ENCODE data around the gene ITIH2.

The ITIH2 gene

GRCh38 chr10:7715515-7715914 is 12.4 kb downstream of the ITIH2 start:
- ATAC-seq (ENCODE audit: insufficient read depth, low read depth) (no peak), DNase-seq (no peak)
- no peaks in the 10 kb centered on the region for H3K4me1 ChIP-seq (ENCODE audit: insufficient read depth, low read length)
- H3K36me3 ChIP-seq (ENCODE audit: insufficient read depth, low read length), result no peaks in the 10 kb centered on the region
- H3K27ac ChIP-seq (ENCODE audit: low read length), result no peak overlapping the region
- no peaks in the 10 kb centered on the region for H4K20me1 ChIP-seq (ENCODE audit: insufficient read depth, low read length)
- H3K4me3 ChIP-seq (ENCODE audit: low read depth in 1 of 2, low read length in 2 of 2), result no peak overlapping the region
- no peak overlapping the region for H3K9ac ChIP-seq (ENCODE audit: low read depth, low read length)
- no peaks in the 10 kb centered on the region for H3K79me2 ChIP-seq (ENCODE audit: insufficient read depth, low read length)
- H3K4me2 ChIP-seq (ENCODE audit: insufficient read depth, low read length), result no peak overlapping the region
- no peaks in the 10 kb centered on the region for H3K9me3 ChIP-seq (ENCODE audit: insufficient read depth, low read length, severe bottlenecking)
- no peaks in the 10 kb centered on the region for H3K27me3 ChIP-seq (ENCODE audit: insufficient read depth, low read length, poor library complexity)
- no peak overlapping the region for H2AFZ ChIP-seq (ENCODE audit: low read depth, low read length)
- no peak for TF ChIP-seq EZH2 (IDR thresholded peaks at IDR 0.05; ENCODE audit: borderline replicate concordance, low read depth, low read length, severe bottlenecking)
- no peak for TF ChIP-seq CTCF (IDR thresholded peaks at IDR 0.05; ENCODE audit: borderline replicate concordance, extremely low read depth, low read length, poor library complexity, severe bottlenecking)

GRCh38 chr10:7717767-7718166 is 14.7 kb downstream of the ITIH2 start:
- DNase-seq (no peak), ATAC-seq (ENCODE audit: insufficient read depth, low read depth) (no peak)
- Histone ChIP-seq H3K9ac (ENCODE audit: low read depth, low read length) (no peak overlapping the region), H3K4me2 (ENCODE audit: insufficient read depth, low read length) (no peak overlapping the region), H3K27ac (ENCODE audit: low read length) (no peak overlapping the region), H3K9me3 (ENCODE audit: insufficient read depth, low read length, severe bottlenecking) (no peaks in the 10 kb centered on the region), H4K20me1 (ENCODE audit: insufficient read depth, low read length) (no peaks in the 10 kb centered on the region), H3K4me3 (ENCODE audit: low read depth in 1 of 2, low read length in 2 of 2) (no peak overlapping the region), H2AFZ (ENCODE audit: low read depth, low read length) (no peak overlapping the region), H3K36me3 (ENCODE audit: insufficient read depth, low read length) (no peaks in the 10 kb centered on the region), H3K79me2 (ENCODE audit: insufficient read depth, low read length) (no peaks in the 10 kb centered on the region), H3K27me3 (ENCODE audit: insufficient read depth, low read length, poor library complexity) (no peaks in the 10 kb centered on the region), H3K4me1 (ENCODE audit: insufficient read depth, low read length) (no peaks in the 10 kb centered on the region)
- no peak for TF ChIP-seq CTCF (IDR thresholded peaks at IDR 0.05; ENCODE audit: borderline replicate concordance, extremely low read depth, low read length, poor library complexity, severe bottlenecking)
- no peak for TF ChIP-seq EZH2 (IDR thresholded peaks at IDR 0.05; ENCODE audit: borderline replicate concordance, low read depth, low read length, severe bottlenecking)

GRCh38 chr10:7718685-7719084 is 15.6 kb downstream of the ITIH2 start:
- no peaks in the 10 kb centered on the region for H3K79me2 ChIP-seq (ENCODE audit: insufficient read depth, low read length)
- ATAC-seq (ENCODE audit: insufficient read depth, low read depth), result no peak
- no peaks in the 10 kb centered on the region for H3K4me1 ChIP-seq (ENCODE audit: insufficient read depth, low read length)
- H3K4me3 ChIP-seq (ENCODE audit: low read depth in 1 of 2, low read length in 2 of 2), result no peak overlapping the region
- H2AFZ ChIP-seq (ENCODE audit: low read depth, low read length), result no peak overlapping the region
- no peak overlapping the region for H3K4me2 ChIP-seq (ENCODE audit: insufficient read depth, low read length)
- no peaks in the 10 kb centered on the region for H3K27me3 ChIP-seq (ENCODE audit: insufficient read depth, low read length, poor library complexity)
- H3K36me3 ChIP-seq (ENCODE audit: insufficient read depth, low read length), result no peaks in the 10 kb centered on the region
- TF ChIP-seq EZH2 (IDR thresholded peaks at IDR 0.05; ENCODE audit: borderline replicate concordance, low read depth, low read length, severe bottlenecking), result no peak
- no peaks in the 10 kb centered on the region for H3K9me3 ChIP-seq (ENCODE audit: insufficient read depth, low read length, severe bottlenecking)
- no peaks in the 10 kb centered on the region for H4K20me1 ChIP-seq (ENCODE audit: insufficient read depth, low read length)
- no peak overlapping the region for H3K9ac ChIP-seq (ENCODE audit: low read depth, low read length)
- DNase-seq, result no peak
- H3K27ac ChIP-seq (ENCODE audit: low read length), result no peak overlapping the region

GRCh38 chr10:7720478-7720877 is 17.4 kb downstream of the ITIH2 start:
- Histone ChIP-seq H2AFZ (ENCODE audit: low read depth, low read length) (no peak overlapping the region), H3K9ac (ENCODE audit: low read depth, low read length) (no peak overlapping the region), H3K4me3 (ENCODE audit: low read depth in 1 of 2, low read length in 2 of 2) (no peak overlapping the region), H3K4me1 (ENCODE audit: insufficient read depth, low read length) (no peaks in the 10 kb centered on the region), H3K4me2 (ENCODE audit: insufficient read depth, low read length) (no peak overlapping the region), H3K9me3 (ENCODE audit: insufficient read depth, low read length, severe bottlenecking) (no peaks in the 10 kb centered on the region), H4K20me1 (ENCODE audit: insufficient read depth, low read length) (no peaks in the 10 kb centered on the region), H3K36me3 (ENCODE audit: insufficient read depth, low read length) (no peaks in the 10 kb centered on the region), H3K27ac (ENCODE audit: low read length) (no peak overlapping the region), H3K27me3 (ENCODE audit: insufficient read depth, low read length, poor library complexity) (peaks cover 2% of the 10 kb centered on the region), H3K79me2 (ENCODE audit: insufficient read depth, low read length) (no peaks in the 10 kb centered on the region)
- no peak for TF ChIP-seq EZH2 (IDR thresholded peaks at IDR 0.05; ENCODE audit: borderline replicate concordance, low read depth, low read length, severe bottlenecking)
- TF ChIP-seq CTCF (IDR thresholded peaks at IDR 0.05; ENCODE audit: borderline replicate concordance, extremely low read depth, low read length, poor library complexity, severe bottlenecking), result no peak
- ATAC-seq (ENCODE audit: insufficient read depth, low read depth), result no peak
- no peak for DNase-seq
